ENCODE results near the gene FILIP1L.
"Not testable (repeated sequence)": the region's sequence is repeated elsewhere in the genome, so short reads cannot be mapped to it uniquely, and the experiment has no call there.

FILIP1L gene

DNA sequence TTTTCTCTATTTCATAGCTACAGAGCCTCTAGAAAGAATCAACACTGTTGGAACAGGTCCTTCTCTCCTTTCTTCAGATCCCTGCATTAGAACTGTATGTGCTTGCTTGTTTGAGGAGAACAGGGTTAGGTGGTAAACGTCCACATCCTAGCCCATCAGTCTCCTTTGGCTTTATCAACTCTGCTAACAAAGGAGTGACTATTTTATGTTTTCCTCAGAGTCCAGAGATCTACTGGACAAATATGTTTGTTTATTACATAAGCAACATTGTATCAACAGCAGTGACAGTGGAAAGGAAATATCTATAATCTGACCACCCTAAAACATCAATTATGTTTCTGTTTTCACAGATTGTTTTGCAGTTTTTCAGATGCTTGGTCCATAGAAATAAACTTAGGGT is 257.0 kb downstream of the FILIP1L start:
- no peak for DNase-seq

DNA sequence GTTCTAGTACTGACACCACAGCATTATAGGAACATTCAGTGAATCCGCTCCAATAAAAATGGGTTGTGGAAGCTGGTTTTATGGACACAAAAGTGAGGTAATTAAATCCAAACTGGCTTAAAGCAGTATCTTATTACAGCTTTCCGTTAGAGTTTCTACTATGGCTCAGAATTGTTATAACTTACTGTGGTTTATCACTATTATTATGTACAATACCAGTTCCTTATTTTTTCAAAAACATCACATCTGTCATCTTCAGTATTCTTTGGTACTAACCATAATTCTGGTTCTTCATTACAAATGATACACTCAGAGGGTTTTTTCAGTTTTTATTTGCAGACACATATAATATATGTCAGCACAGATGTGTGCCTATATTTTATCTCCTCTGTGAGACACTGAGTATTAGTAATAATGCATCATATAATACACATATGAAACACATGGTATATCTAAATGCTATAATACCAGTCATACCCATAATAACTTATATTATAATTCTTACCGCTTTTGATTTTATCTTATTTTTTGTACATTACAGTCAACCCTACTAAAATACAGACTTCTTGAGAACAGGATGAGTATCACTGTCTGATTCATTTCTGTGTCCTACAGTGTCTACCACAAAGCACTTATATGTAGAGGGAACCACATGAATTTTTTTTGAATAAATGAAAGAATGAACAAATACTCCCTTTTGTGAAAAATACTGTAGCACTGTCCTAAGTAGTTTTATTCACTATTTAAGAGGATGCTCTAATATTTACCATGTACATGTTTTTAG is 257.7 kb downstream of the FILIP1L start:
- DNase-seq, result no peak

GRCh38 chr3:99855900-99856299 is 258.4 kb downstream of the FILIP1L start:
- DNase-seq, result no peak

GRCh38 chr3:99854756-99855298 is 259.5 kb downstream of the FILIP1L start:
- DNase-seq, result no peak

DNA sequence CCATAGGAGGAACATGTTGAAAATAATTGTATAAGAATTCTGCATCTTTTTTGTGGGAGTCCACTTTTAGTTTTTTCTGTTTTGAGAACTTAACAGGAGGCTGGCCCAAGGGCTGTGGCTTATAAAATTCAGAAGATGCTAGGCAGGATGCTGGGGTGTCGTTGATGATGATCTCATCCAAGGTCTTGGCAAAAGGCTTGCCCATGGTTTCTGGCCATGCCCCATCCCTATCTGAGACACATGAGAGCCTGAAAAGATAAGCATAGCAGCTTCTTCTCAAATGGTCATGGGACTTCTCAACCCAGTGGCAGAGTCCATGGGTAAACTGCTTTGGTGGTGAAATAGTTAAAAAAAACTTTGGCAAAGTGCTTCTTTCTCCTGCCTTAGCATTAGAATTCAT is 261.4 kb downstream of the FILIP1L start:
- no peak for DNase-seq

DNA sequence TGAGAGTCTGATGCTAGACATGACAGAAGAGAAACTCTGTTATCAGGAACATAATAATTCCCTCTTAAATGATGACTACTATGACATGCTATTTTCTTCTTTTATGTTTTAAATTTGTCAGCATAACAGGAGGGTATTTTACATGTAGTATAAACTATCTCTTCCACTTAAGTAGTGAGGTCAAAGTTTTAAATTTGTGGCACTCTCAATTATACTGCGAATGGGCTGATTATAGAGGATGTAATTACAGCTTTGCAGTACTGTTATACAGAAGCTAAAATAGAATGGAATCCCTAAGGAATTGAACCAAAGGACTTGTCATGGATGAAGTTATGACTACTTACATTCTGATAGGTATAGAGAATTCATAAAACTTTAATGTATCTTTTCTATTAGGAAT is 262.3 kb downstream of the FILIP1L start:
- DNase-seq, result no peak

GRCh38 chr3:99850608-99851007 is 263.7 kb downstream of the FILIP1L start:
- DNase-seq, result no peak

GRCh38 chr3:99848433-99848832 is 265.9 kb downstream of the FILIP1L start:
- DNase-seq, result no peak

DNA sequence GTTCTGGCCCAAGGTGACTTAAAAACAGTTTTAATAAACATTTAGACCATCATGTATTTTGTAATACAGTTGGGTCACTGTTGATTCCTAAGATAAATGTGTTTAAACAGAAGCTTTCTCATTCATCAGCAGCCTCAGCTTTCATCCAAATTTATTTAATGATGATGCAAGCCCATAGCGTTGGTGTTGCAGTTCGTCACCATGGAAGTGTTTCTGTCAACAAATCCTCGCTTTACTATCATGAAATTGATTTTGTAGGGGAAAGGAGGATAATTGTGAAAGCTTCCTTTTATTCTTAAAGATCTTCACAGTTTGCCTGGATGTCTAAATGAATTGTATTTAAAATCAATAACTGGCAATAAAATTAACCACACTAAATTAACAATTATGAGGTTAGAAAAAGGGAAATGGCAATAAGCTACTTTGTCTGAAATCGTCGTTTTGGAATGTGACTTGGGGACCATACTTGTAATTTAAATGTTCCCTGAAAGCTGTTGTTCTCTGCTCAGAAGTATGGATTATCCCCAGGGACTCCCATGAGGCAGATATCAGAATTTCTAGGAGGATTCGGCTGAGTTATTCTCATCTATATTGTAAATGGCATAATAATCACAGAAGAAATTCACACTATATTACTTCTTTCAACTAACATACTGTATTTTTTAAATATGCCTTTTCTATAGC is 267.7 kb downstream of the FILIP1L start:
- DNase-seq, result no peak

- DNase-seq, result no peak
These were observed 268.3 kb downstream of the FILIP1L start for GRCh38 chr3:99845999-99846398.

DNA sequence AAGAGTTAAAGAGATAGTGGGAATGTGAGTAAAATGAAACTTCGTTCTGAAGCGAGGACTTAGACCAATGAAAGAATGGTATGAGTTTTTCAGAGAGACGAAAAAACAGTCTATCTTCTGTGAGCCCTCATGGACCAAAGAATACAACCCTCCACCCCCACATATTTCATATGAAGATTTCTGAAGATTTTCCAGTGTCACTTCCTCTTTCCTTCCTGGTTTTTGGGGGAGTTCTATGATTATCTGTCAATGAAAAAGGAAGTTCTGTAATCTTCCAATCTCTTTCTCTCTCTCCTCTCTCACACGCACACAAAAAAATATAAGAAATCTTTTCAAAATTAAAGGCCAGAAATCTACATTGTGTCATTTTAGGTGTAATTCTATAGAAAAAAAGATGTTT is 269.0 kb downstream of the FILIP1L start:
- no peak for DNase-seq

GRCh38 chr3:99843590-99844258 is 270.6 kb downstream of the FILIP1L start:
- DNase-seq, result no peak

DNA sequence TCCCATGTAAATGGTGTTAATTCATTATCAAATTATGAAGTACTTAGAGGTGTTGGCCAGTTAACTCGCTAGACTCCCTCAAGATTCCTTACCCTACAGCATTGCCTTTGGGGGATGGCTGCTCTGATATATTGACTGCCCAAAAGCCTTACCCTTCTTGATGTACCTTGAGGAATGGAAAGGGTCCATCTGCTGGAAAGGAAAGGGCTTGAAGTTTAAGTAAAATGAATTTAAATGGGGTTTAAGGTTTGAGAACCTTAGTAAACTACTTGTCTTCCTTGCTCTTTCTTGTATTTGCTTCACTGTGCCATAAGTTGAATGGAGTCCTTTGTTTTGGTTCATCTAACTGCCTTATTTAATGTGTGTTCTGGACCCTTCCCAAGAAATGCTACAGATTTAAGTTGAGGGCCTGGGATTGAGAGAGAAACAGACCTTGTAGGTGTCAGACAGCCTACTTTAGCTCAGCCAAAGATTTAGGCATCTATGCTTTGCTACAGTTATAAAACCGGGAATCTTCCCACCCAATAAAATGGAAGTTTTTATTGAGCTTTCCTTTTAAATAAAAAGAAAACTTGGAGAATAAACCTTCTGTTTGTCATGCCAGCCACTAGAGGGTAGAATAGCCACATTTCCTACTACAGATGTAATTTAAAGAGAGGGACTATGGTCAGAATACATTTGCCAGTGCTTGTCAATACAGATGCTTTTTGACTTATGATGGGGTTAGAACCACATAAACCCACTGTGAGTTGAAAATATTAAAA is 271.3 kb downstream of the FILIP1L start:
- DNase-seq, result no peak

GRCh38 chr3:99841949-99842348 is 272.4 kb downstream of the FILIP1L start:
- DNase-seq, result not testable (repeated sequence)

GRCh38 chr3:99839613-99840012 is 274.7 kb downstream of the FILIP1L start:
- no peak for DNase-seq

GRCh38 chr3:99838755-99839154 is 275.5 kb downstream of the FILIP1L start:
- DNase-seq, result no peak

GRCh38 chr3:99837715-99838114 is 276.6 kb downstream of the FILIP1L start:
- no peak for DNase-seq

DNA sequence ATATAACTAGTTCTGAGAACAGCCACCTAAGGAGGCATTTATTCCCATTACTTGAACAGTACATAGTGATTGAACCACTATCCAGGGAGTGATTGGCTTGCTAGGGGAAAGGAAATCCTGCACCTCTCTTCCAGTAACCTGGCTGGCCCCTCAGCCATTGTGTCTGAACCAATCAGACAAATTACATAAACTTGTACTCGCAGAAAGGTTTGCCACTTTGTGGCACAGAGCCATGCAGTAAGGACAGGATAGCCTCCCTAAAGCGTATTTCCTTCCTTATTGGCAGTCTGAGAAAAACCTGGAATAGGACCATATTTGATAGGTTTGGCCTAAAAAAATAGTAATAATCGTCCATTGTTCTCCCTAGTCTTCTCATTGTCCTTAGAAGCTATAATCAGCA is 277.6 kb downstream of the FILIP1L start:
- DNase-seq, result no peak

- DNase-seq, result no peak
These were observed 279.9 kb downstream of the FILIP1L start for GRCh38 chr3:99834211-99834957.

GRCh38 chr3:99833617-99834205 is 280.6 kb downstream of the FILIP1L start:
- no peak for DNase-seq

- no peak for DNase-seq
These were observed 284.5 kb downstream of the FILIP1L start for GRCh38 chr3:99829844-99830243.
